Skin of body (tissue), 3 donors: Measurements from ENCODE around the gene CEP250. TPM values are rescaled to one million over a fixed set of nuclear protein-coding genes. Genes with fewer than 3 reads are reported as not detected.

Experiments used
- DNase-seq: peaks from one replicate; lab custom pipeline; 2025; lab: John Stamatoyannopoulos, UW
- small RNA-seq: library from RNA; depleted of rRNA; stranded (forward); fragments of <200 nt; gene quantifications from one replicate; pipeline ENCODE3, GENCODE V24; 2014; ENCODE audit warnings: low replicate concordance
- total RNA-seq: library from RNA; depleted of rRNA; stranded (reverse); fragments of >200 nt; gene quantifications from one replicate; pipeline ENCODE4 v1.2.3, GENCODE V29; 2014

Gene CEP250
- total RNA-seq, 1 donor from 2014 or later, result 23.1 TPM

- DNase-seq, result no peak
Measured at GRCh38 chr20:35560105-35560511, 104.7 kb downstream of the CEP250 start.

GRCh38 chr20:35560541-35560940, 105.1 kb downstream of the CEP250 start:
- no peak for DNase-seq

GRCh38 chr20:35561268-35561667, 105.9 kb downstream of the CEP250 start:
- no peak for DNase-seq

- DNase-seq, result no peak
Measured at GRCh38 chr20:35561671-35562070, 106.3 kb downstream of the CEP250 start.

- DNase-seq, result no peak
Measured at GRCh38 chr20:35562541-35563110, 107.2 kb downstream of the CEP250 start.

GRCh38 chr20:35563834-35564233, 108.4 kb downstream of the CEP250 start:
- DNase-seq, result no peak

GRCh38 chr20:35564905-35565304, 109.5 kb downstream of the CEP250 start:
- DNase-seq, result no peak

- no peak for DNase-seq
Measured at GRCh38 chr20:35568645-35569044, 113.2 kb downstream of the CEP250 start.

Small RNA genes within 50 kb of the gene (small RNA-seq; reads per million reads assigned to genes)
- gene MIR1289-1, result not detected

Other genes starting within 250 kb of the CEP250 start
- 0.39 TPM for gene MMP24, start 228.9 kb upstream of the CEP250 start, total RNA-seq
- 15.7 TPM for gene MMP24OS, start 177.5 kb upstream of the CEP250 start, total RNA-seq
- gene EIF6, start 170.8 kb upstream of the CEP250 start, total RNA-seq, result 69.6 TPM
- gene FAM83C, start 163.2 kb upstream of the CEP250 start, total RNA-seq, result 7.7 TPM
- 46.4 TPM for gene UQCC1, start 43.6 kb upstream of the CEP250 start, total RNA-seq
- gene GDF5, start 17.4 kb upstream of the CEP250 start, total RNA-seq, result 0.49 TPM
- not detected for gene C20orf173, start 74.1 kb downstream of the CEP250 start, total RNA-seq
- 164 TPM for gene ERGIC3, start 86.5 kb downstream of the CEP250 start, total RNA-seq
- not detected for gene SPAG4, start 160.2 kb downstream of the CEP250 start, total RNA-seq
- 81.2 TPM for gene CPNE1, start 209.3 kb downstream of the CEP250 start, total RNA-seq
- gene RBM12, start 209.3 kb downstream of the CEP250 start, total RNA-seq, result 39.2 TPM
- gene NFS1, start 243.8 kb downstream of the CEP250 start, total RNA-seq, result 18.9 TPM
- gene ROMO1, start 243.8 kb downstream of the CEP250 start, total RNA-seq, result 102 TPM